ENCODE measurements around the gene CEND1.

The CEND1 gene

GRCh38 chr11:777288-778255 is 12.3 kb downstream of the CEND1 start, which contains the start of gene GATD1:
TSS of gene GATD1 (minus strand) at chr11:777487. CDS start at chr11:777462, 25 bp downstream.
- DNase-seq = peak; percentile 94

DNA sequence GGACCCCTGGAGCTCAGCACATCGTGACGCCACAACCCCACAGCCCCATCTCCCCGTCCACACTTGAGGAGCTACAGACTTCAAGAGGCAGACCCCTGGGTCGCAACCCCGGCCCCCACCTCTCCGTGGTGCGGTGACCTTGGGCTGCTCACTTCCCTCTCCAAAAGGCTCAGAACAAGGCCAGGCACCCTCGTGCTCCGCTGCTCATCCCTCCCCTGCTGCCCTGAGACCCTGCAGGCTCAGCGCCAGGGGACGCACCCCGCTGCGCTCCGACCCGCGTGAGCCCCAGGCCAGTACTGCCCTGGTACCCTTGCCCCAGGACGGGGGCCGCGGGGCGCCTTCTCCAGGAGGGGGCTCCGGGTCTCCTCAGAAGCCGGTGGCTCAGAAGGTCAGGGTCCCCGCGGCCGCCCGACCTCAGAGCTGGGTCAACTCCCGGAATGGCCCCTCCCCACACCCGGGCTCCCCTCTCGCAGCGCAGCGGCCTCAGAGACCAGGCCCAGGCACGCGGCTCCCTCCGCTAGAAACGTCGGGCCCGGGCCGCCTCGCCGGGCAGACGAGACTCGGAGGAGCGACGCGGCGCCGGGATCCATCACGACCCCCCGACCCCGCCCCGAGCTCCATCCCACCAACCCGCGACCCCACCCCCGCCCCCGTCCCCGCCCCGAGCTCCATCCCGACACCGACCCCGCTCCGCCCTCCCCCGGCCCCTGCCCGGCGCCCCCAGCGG is 13.2 kb downstream of the CEND1 start:
- DNase-seq = peak; percentile 42

GRCh38 chr11:776263-776560 is 13.7 kb downstream of the CEND1 start:
- DNase-seq = peak; percentile 42

DNA sequence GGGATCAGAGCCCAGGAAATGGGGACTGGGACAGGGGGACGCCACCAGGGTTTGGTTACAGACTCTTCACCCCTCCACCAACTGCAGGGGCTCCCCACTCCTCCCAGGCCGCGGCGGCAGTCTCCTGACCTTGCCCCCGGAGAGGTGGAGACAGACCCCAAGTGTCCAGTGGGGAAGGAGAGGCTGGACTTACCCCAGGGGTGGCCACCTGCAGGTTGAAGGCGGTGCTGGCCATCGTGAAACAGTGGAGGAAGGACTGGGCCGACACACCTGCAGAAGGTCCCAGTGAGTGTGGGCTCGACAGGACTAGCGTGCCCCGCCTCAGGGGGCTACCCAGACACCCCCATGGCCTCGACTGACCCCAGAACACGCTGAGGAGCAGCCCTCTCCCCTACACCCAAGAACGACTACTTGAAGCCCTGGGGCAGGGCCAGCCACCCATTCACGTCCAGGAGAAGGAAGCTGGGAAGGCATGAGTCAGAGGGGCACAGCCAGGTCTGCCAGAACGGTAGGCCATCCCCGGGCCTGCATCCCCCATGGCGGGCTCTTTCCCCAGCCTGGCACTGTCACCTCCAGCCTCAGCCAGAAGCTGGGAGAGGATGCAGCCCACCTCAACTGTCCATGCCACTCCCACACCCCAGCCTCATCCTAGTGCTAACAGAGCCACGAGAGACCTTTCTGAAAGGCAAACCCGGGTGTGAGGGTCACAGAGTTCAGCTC is 14.9 kb downstream of the CEND1 start:
- peak; percentile 33 for DNase-seq

GRCh38 chr11:773830-774229 is 16.1 kb downstream of the CEND1 start:
- no peak for DNase-seq

- DNase-seq = peak; percentile 29
Observed at GRCh38 chr11:773425-773824, 16.5 kb downstream of the CEND1 start.

DNA sequence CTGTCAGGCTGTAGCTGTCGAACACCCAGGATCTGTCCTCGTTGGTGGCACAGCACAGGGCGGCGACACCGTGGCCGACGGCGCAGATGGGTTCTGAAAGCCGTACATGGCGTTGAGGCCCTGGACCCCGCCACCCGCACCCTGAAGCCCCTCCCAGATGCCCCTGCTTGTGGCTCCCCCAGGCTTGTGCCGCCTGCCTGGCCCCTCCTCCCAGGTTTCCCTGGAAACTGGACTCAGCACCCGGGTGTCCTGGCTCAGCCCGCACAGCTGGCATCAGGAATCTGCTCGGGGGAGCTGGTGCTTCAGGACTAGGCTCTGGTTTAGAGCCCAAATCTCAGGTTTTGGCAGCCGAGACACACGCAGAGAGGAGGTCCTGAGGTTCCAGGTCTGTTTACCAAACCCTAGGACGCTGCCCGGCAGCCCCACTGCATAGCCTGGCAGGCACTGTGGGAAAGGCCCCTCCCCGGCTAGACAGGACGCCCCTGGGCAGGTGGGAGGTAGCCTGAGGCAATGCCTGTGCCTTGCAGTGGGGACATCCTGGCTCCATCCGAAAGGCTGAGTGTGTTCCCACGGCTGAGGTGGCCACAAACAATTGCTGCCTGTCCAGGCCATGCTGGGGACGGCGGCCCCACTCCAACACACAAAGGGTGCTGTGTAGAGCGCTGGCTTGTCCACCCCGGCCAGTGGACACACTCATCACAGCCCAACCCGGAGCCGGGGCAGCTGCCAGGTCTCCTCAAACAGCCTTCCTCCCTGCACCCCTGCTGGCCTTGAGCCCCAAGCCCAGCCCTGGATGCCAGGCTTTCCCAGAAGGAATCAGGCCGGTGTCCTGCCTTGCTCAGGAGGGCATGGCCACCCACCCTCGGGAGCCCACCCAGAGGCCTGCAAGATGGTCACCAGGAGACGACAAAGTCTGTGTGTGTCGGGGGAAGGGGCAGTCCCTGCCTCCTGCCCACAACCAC is 17.2 kb downstream of the CEND1 start:
- DNase-seq = peak; percentile 32

- no peak for DNase-seq
Observed at GRCh38 chr11:771617-772204, 18.2 kb downstream of the CEND1 start.

DNA sequence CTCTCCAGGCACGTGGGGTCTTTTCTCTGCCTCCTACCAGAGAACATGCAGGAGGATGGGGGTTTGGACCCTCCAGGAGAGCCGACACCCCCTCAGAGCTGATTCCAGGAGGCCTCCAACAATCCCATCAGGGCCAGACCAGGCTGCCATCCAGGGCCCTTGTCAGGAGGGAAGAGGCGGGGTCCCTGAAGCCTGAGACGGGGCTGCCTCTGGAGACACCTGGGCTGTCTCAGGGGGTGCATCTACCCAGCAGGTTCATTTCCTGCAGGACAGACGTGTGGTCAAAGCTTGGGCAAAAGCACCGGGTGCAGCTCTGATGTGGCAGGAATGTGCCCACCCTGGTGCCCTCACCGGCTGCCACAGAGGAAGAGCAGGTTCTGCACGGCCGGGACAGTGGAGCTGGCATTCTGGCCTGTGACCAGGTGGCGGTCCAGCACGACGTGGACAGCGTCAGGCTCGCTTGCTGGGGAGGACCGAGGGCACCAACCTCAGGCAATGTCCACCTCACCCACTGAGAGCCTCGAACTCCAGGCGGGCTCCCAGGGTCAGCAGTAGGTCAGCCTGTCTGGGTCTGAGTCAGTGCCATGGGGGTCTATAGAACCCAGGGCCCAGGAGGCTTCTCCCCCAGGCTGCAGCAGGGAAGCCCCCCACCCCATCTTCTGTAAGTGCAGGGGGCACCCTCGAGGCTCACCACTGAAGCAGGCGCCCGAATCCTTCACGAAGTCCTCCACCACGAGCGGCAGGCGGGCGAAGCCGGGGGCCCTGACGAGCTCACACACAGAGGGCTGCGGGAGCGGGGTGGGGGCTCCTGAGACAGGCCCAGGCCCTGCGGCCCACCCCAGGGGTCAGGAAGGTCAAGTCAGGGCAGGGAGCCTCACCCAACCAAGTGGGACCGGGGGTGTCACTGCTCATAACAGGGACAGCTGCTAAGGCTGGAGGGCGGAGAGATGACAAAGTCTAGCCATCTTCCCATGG is 19.0 kb downstream of the CEND1 start:
- DNase-seq = no peak

DNA sequence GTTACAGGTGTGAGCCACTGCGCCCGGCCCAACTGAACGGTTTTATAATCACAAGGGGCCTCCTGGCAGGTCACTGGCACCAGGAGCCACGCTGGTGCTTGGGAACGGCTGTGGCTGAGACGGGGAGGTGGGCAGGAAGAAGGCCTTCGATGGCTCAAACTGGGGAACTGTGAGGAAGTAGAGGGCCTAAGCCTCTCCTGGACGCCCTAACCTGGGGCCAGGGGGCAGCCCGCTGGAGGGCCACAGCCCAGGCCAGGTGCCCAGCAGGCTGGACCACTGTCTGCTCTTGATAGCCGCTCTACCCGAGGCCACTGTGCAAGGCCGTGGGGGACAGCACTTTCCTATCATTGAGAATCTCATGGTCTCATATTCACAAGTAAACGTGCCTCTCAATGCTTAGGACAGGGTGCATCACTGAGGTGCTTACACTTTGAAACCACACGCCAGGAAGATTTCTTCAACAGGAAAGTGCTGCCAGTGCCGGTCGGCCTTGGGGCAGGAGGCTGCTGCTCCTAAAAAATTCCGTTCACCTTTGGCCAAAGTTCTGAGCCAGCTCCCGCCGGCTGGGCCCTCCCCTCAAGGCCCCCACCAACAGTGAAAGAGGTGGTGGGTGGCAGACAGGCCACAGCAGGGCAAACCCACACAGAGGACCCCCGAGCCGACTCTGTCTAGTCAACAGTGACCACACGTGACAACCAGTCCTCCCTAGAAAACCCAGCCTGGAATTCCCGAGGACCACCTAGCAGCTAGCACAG is 19.8 kb downstream of the CEND1 start:
- no peak for DNase-seq

GRCh38 chr11:767238-767637 is 22.7 kb downstream of the CEND1 start:
- no peak for DNase-seq

- DNase-seq = no peak
Observed at GRCh38 chr11:766936-767210, 23.0 kb downstream of the CEND1 start.

DNA sequence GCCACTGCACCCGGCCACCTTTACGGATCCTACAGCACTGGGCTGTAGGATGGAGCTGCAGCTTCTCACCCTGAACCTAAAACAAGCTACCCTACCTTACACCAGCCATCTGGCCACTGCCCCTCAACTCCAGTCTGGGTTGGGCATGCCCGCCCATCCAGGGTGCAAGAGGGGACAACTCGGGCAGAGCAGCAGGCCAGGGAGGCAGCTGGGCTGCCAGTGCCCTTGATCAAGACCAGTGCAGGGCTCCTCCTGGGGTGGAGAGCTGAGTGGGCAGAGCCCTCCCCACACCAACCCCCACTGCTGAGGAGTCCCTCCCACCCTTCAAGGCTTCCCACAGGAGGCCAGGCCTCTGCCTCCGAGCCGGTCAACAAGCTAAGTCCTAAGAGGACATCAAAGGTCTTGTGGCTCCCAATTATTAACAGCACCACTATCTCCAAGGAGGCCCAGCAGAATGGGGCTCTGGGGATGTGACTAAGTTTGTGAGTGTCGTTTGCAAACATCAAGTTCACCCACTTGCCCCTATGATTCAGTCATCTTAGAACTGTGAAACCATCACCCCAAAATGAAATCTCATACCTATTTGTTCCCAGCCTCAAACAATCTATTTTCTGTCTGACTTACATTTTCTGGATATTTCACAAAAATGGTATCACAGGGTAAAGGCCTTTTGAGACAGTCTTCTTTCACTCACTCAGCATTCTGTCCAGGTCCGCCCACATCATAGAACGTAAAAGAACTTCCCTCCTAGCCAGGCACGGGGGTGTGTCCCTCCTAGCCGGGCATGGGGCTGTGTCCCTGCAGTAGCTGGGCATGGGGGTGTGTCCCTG is 23.6 kb downstream of the CEND1 start:
- DNase-seq = no peak

- no peak for DNase-seq
Observed at GRCh38 chr11:765802-766091, 24.1 kb downstream of the CEND1 start.

- DNase-seq = no peak
Observed at GRCh38 chr11:765025-765801, 24.7 kb downstream of the CEND1 start.

DNA sequence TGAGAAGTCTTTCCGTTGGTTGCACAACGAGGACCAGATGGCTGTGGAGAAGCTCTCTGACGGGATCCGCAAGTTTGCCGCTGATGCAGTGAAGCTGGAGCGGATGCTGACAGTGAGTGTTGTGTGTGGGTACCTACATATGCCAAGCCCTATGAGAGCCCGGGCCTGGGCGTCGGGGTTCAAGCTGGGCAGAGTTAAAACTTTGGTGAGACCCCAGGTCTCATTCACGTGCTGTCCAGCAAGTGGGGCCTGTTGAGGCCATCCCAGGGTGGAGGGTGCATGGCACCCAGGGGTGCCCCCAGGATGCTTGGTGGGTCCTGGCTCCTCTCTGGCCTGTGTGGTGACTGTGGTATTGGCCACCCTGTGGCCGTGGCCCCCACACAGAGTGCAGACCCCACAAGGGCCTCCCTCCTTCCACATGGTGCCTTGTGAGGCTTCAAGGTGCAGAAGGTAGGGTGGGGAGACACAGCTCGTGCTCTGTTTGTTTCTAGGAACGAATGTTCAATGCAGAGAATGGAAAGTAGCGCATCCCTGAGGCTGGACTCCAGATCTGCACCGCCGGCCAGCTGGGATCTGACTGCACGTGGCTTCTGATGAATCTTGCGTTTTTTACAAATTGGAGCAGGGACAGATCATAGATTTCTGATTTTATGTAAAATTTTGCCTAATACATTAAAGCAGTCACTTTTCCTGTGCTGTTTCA is 25.4 kb downstream of the CEND1 start:
- no peak for DNase-seq

DNA sequence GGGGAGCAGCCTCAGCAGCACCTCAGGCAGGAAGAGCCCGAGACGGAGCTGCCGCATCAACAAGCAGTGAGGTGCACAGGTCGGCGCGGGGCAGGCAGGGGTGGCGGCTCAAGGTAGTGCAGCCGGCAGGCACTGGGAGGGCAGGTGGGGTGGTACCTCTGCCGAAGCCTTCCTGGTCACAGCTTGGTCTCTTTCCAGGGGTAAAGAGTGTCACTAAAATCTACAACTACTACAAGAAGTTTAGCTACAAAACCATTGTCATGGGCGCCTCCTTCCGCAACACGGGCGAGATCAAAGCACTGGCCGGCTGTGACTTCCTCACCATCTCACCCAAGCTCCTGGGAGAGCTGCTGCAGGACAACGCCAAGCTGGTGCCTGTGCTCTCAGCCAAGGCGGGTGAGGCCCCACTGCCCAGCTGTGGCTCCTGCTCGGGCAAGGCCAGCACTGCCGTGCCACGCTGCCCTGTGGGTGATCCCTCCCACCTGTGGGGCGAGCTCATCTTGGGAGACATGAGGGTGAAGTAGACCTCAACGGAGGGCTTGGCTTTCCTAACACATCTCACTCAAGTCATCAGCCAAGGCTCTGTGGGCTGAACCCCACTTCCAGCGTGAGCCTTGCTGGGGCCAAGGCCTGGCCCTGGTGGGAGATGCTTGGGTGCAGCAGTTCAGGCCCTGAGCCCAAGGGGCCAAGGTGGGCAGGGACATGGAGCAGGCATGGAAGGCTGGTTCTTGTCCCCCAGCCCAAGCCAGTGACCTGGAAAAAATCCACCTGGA is 26.2 kb downstream of the CEND1 start:
- no peak for DNase-seq

Measured in left hindlimb (tissue), 1 donor.